ELR (cell line): Measurements from ENCODE around the gene NF1.
"Not testable (repeated sequence)": the region's sequence is repeated elsewhere in the genome, so short reads cannot be mapped to it uniquely, and the experiment has no call there.

ENCODE experiments used
- DNase-seq: peaks from one replicate; pipeline ENCODE4 v3.0.0-alpha.2; 2015; ENCODE audit warnings: low read depth

The NF1 gene

GRCh38 chr17:31178951-31179350 lies 84.2 kb downstream of the NF1 start:
- DNase-seq = not testable (repeated sequence)

GRCh38 chr17:31195305-31195704 lies 100.5 kb downstream of the NF1 start:
- DNase-seq = no peak

GRCh38 chr17:31198026-31198425 lies 103.2 kb downstream of the NF1 start:
- DNase-seq = peak; percentile 68

- peak; percentile 53 for DNase-seq
These were observed 103.9 kb downstream of the NF1 start for GRCh38 chr17:31198666-31199065.

GRCh38 chr17:31200287-31200686 lies 105.5 kb downstream of the NF1 start:
- DNase-seq = no peak

GRCh38 chr17:31202968-31203367 lies 108.2 kb downstream of the NF1 start:
- no peak for DNase-seq

- DNase-seq = peak; percentile 53
These were observed 116.7 kb downstream of the NF1 start for GRCh38 chr17:31211352-31212012.

GRCh38 chr17:31216031-31216751 lies 121.4 kb downstream of the NF1 start:
- peak; percentile 83 for DNase-seq

GRCh38 chr17:31224366-31224765 lies 129.6 kb downstream of the NF1 start:
- peak; percentile 21 for DNase-seq

- DNase-seq = no peak
These were observed 131.1 kb downstream of the NF1 start for GRCh38 chr17:31225831-31226230.

- no peak for DNase-seq
These were observed 131.6 kb downstream of the NF1 start for GRCh38 chr17:31226373-31226772.

GRCh38 chr17:31226950-31227349 lies 132.2 kb downstream of the NF1 start:
- DNase-seq = no peak

- DNase-seq = no peak
These were observed 137.1 kb downstream of the NF1 start for GRCh38 chr17:31231852-31232251.

- no peak for DNase-seq
These were observed 140.3 kb downstream of the NF1 start for GRCh38 chr17:31235110-31235509.

GRCh38 chr17:31236137-31236536 lies 141.4 kb downstream of the NF1 start:
- no peak for DNase-seq

- DNase-seq = no peak
These were observed 141.9 kb downstream of the NF1 start for GRCh38 chr17:31236712-31237111.

- DNase-seq = no peak
These were observed 146.3 kb downstream of the NF1 start for GRCh38 chr17:31241116-31241515.

- DNase-seq = peak; percentile 94
These were observed 154.4 kb downstream of the NF1 start for GRCh38 chr17:31248986-31249834.

GRCh38 chr17:31249835-31250141 lies 155.0 kb downstream of the NF1 start:
- DNase-seq = no peak

GRCh38 chr17:31250229-31250628 lies 155.5 kb downstream of the NF1 start:
- DNase-seq = peak; percentile 17

GRCh38 chr17:31251105-31251969 lies 156.6 kb downstream of the NF1 start:
- no peak for DNase-seq

- DNase-seq = no peak
These were observed 157.2 kb downstream of the NF1 start for GRCh38 chr17:31251970-31252328.
